GM19239 (cell line): ENCODE measurements around the gene SLC39A11.

ENCODE experiments used
- DNase-seq: peaks from one replicate; pipeline ENCODE4 v3.0.0; 2011; ENCODE audit warnings: low spot score; ENCODE audit not compliant: insufficient read length
- FAIRE-seq: peaks from 2 replicates; lab custom pipeline; 2011; peaks lifted over from hg19 to GRCh38; lab: Jason Lieb, UNC

Gene SLC39A11

DNA sequence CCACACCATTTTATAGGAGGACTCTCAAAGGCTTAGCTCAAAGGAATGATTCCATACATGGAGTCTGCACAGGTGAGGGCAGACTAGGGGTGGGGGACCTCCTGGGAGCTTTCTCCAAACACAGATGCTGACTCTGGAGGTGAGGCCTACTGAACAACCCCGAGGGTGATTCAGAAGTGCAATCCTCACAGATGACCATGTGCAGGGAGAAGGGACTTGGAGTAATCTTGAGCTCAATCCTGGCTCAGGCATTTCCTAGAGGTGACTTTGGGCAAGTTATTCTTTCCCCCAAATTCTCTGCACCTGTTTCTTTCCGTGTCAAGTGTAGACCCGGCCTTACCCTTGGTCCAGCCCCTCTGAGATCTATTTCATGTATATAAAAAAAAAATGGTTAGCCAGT, 401.5 kb downstream of the SLC39A11 start:
- DNase-seq: no peak
- no peak for FAIRE-seq

GRCh38 chr17:72687886-72688285, 404.6 kb downstream of the SLC39A11 start:
- FAIRE-seq: no peak
- DNase-seq: no peak

DNA sequence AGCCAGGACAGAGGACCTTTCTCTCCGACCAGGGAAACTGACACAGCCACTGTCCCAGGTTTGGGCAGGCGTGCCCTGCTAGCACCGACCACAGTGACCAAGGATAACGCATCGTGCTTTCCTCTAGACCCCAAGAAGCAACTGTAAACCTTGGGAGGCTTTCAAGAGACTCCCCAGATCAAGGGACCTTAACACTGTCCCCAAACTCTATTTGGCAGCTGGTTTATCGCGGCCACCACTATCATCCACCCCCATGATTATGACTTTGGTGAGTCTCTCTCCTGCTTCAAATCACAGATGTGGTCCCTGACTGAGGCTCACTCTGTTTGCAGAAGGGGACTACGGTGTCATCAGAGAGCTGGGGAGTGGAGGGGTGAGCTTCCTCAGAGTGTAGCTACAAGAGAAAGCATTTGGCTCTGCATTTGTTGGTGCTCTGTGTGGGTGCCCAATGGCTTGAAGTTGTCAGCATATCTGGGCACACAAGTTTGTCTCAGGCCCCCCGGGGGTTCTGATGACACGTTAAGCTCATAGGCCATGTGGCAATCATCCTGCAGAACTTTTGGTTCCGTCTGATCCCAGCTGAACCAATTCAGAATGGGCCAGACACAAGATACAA, 408.0 kb downstream of the SLC39A11 start:
- FAIRE-seq: no peak
- no peak for DNase-seq

DNA sequence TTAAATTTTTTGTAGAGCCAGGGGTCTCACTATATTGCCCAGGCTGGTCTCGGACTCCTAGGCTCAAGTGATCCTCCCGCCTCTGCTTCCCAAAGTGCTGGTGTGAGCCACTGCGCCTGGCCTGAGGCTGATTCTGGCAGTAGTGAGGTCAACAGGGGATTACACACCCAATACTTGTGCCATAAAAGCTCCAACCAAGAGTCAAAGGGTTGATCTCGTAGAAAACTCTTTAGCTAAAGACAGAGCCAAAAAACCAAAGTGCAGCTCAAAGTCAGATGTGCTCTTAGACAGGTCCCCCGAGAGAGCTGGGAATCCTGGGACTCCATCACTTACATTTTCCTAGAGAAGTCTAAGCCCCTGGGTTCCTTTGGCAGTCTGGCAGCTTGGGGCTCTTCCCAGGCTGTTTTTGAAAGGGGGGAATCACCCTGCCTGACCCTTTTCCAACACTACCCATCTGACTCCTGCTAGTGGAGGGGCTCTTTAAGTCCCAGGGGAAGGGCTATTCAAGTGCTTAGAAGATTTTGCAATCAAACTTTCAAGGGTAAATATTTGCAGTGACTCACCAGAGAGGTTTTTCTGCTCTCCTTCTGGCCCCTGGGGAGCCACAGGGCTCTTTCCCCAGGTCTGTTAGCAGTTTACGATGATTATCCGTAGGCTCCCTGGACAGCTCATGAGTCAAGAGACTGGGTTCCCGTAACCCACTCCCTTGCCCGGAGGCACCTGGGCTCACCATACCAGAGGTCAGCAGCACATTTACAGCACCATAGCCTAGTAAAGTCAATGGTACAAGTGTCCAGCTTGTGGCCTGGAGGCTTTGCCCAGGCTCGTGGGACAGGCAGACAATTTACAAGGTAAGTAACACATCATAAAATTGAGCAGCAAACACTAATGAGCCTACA, 408.7 kb downstream of the SLC39A11 start:
- no peak for FAIRE-seq
- no peak for DNase-seq

DNA sequence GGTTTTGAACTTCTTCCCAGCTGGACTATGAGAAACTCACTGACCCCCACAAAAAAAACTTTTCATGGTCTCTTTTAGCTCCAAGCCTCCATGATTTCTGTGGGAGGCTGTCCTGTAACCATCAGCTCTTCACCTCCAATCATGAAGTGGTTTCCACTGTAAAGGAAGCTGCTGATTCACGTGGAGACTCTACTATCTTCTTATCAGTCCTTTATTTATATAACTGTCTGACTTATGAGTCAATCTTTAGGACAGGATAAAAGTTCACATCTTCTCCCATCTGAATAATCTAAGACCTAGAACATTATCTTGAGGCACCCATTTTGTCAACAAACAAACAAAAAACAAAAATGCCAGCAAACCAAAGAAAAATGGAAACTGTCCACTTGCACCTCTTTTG, 409.9 kb downstream of the SLC39A11 start:
- no peak for FAIRE-seq
- no peak for DNase-seq

GRCh38 chr17:72681844-72682243, 410.6 kb downstream of the SLC39A11 start:
- no peak for FAIRE-seq

GRCh38 chr17:72677714-72678390, 414.6 kb downstream of the SLC39A11 start:
- DNase-seq (no peak), FAIRE-seq (no peak)

More at GRCh38 chr17:72681844-72682243, 410.6 kb downstream of the SLC39A11 start:
- DNase-seq: no peak

DNA sequence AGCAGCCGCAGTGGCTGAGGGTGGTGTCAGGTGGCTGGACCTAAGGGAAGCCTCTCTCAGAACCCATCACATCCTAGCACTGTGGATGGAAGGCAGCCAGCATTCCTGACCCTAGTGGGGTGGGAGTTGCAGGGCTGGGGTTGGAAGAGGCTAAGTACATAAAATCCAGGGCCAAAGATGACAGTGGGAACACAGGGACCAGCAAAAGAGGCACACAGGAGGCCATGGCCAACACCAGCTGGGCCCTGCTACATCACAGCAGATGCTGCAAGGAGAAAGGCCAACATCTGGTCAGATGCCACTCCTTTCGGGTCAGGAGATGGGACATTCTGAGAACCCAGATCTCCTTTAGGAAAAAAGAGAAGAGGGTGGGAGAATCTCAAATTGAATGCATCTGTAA, 415.4 kb downstream of the SLC39A11 start:
- no peak for FAIRE-seq

DNA sequence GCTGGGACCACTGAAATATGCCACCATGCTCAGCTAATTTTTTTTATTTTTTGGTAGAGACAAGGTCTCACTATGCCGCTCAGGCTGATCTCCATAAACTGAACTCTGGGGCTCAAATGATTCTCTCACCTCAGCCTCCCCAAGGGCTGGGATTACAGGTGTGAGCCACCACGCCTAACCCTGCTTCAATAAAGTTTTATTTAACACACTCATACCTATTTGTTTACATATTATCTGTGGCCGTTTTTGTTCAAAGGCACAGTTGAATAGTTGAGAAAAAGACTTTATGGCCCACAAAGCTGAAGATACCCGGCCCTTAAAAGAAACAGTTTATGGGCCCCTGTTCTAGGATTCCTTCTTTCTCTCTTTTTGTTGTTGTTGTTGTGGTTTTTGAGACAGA, 419.8 kb downstream of the SLC39A11 start:
- FAIRE-seq (no peak), DNase-seq (no peak)

More for the DNA sequence above, 415.4 kb downstream of the SLC39A11 start:
- no peak for DNase-seq

GRCh38 chr17:72671016-72671415, 421.5 kb downstream of the SLC39A11 start:
- FAIRE-seq (no peak), DNase-seq (no peak)

- no peak for FAIRE-seq
- DNase-seq: no peak
Observed at GRCh38 chr17:72667096-72668063, 425.1 kb downstream of the SLC39A11 start.

DNA sequence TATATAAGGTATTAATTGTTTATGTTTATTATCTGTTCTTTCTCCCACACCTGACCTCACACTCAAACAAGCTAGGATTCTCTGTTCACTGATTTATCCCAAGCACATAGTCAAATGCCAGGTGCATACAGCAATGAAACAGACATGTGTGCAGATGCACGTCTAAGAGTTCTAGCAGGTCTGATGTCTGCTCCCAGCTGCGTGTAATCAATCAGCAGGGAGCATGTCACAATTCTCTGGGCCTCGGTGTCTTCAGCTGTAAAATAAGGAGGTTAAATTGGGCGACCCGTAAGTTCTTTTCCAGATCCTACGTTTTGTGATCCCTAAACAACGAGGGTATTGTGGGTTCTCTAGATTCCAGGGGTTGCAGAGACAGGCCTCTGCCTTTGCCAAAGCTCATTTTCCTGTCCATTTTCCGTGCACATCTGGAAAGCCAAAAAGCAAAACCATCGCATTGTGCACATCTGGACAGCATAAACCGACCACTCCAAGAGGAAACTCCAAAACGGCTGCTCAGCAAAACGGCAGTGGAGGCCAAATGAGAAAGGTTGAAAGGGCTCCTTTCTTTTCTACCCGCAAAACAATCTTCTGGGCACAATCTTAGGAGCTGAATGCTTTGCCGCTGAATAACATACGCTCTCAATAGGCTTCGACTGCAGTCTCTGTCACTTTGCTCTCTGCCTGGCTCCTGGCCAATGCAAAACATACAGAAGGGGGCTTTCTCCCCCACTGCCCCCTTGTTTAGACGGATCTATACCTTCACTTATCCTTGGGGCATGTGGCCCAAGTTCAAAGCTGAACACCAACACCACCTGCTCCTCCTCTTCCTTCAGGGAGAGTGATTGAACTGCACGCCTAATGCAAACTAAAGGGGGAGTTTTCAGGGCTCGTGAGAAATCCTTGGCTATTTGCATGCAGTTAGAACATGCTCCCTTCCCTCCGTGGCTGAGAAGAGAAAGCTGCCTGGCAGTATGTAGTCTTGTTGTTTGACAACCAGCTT, 426.3 kb downstream of the SLC39A11 start:
- FAIRE-seq (no peak), DNase-seq (no peak)

DNA sequence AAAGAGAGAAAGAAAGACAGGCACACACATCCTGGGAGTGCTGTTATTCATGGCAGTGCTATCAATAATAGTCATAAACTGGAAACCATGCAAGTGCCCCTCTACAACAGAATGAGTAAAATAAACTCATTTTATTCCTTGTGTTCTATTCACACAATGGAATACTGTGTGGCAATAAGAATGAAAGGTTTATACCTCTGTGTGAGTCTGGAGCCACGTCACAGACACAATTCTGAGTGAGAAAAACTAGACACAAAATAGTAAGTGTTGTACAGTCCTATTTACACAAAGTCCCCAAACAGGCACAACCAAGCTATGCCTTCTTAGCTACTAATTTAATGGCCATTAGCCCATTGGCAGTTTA, 429.7 kb downstream of the SLC39A11 start:
- FAIRE-seq: no peak

GRCh38 chr17:72661945-72662826, 430.3 kb downstream of the SLC39A11 start:
- DNase-seq (no peak), FAIRE-seq (no peak)

More for the DNA sequence above, 429.7 kb downstream of the SLC39A11 start:
- DNase-seq: no peak

DNA sequence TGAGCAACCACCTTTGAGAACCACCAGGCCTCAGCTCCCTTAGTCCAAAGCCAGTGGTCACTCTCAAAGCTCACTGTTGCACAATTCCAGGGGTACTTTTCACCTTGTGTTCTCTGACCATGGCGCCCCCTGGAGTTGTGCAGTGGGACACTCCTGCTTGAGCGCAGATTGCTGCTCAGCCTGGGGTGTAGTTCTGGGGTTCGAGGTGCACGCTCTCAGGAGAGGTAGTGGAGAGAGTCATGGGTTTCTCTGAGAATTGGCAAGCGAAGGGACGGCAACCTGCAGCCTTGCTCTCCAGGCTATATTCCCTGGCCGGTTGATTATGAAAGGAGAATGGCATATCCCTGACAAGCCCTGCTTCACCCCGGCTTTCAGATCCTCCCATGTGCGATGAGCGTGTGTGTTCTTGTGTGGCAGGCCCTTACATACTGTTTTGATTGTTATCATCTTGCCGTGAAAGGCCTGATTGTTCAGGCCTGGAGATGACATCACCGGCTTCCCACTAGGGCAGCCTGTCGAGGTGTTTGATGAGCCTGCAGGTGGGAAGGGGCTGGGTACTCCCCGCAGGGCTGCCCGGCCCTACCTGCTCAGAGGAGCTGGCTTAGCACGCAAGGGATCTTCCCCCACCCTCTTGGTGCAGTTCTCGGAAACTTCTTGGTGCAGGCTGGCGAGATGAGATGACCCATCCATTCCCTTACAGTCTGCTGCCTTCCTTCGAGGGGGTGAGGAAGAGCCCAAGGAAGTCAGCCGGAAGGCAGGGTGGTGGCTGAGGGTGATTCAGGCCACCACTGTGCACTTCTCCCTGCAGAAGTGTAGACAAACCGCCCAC, 431.2 kb downstream of the SLC39A11 start:
- DNase-seq: no peak
- FAIRE-seq: no peak

GRCh38 chr17:72660274-72661115, 432.0 kb downstream of the SLC39A11 start:
- DNase-seq: no peak
- no peak for FAIRE-seq
